Measurements from ENCODE around the gene FYCO1. TPM values are rescaled to one million over a fixed set of nuclear protein-coding genes. Genes with fewer than 3 reads are reported as not detected.

FYCO1 gene
- total RNA-seq, 1 donor from 2014 or later: 7.9 TPM

DNA sequence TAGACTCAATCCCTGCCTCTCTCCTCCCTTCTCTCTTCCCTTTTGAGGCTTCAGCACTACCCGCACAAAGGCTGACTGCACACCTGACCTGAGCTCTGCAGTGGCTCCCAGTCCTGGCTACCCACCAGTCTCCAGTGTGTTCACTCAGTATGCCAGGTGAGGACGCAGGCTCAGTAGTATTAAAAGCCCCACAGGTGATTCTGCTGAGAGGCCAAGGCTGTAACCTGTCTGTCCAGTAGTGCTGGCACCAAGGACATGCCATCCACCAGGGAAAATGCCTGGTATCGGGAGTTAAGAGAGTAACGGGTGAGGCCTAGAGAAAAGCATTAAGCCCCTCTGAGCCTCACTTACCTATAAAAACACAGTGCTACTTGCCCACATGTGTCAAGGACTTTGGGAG lies 20.9 kb downstream of the FYCO1 start:
- TF ChIP-seq, protein P1, sequence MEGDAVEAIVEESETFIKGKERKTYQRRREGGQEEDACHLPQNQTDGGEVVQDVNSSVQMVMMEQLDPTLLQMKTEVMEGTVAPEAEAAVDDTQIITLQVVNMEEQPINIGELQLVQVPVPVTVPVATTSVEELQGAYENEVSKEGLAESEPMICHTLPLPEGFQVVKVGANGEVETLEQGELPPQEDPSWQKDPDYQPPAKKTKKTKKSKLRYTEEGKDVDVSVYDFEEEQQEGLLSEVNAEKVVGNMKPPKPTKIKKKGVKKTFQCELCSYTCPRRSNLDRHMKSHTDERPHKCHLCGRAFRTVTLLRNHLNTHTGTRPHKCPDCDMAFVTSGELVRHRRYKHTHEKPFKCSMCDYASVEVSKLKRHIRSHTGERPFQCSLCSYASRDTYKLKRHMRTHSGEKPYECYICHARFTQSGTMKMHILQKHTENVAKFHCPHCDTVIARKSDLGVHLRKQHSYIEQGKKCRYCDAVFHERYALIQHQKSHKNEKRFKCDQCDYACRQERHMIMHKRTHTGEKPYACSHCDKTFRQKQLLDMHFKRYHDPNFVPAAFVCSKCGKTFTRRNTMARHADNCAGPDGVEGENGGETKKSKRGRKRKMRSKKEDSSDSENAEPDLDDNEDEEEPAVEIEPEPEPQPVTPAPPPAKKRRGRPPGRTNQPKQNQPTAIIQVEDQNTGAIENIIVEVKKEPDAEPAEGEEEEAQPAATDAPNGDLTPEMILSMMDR (IDR thresholded peaks at IDR 0.05; ENCODE audit: insufficient read depth, low read length, severe bottlenecking): no peak
- Histone ChIP-seq H3K27me3 (ENCODE audit: control insufficient read depth, insufficient read depth, low read length) (no peaks in the 10 kb centered on the region), H3K36me3 (ENCODE audit: control insufficient read depth, insufficient read depth, low read length) (peaks cover 8% of the 10 kb centered on the region), H3K4me3 (ENCODE audit: low read depth, low read length) (no peak overlapping the region)
- no peak for DNase-seq (ENCODE audit: low read depth)
- FAIRE-seq: no peak

DNA sequence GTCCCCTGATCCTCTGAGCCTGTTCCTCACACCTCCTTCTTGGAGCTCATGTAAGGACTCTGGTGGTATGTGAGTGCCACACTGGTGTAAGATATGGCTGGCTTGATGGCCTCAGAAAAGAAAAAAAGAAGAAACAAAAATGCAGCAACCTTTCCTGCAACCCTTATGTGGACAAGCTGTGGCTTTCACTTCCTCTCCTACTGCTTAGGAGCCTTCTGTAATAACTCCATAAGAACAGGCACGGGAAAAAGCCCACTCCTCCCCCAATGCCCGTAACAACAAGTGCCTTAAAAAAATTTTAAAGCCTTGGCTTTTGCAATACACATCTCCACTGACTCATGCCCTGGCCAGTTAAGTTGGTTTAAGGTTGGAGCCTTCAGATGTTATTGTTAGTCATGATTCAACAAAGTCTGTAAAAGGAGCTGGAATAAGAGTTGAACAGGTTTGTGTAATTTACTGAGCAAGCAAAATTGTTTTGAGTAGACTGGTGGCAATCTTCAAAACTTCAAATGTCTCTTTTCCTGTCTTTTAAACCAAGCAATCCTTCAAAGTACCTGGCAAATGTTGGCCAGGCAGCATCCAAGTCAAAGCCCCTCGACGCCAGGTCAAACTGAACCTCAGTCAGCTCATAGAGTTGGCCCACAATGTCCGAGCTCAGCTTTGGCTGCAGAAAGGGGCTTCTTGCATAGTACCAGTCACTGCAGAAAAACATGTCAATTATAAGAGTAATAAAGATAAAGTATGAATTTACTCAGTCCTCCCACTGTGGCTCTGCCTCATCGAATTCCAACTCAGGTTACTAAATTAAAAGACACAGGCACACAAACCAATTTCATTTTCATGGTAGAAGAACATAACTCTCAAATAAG lies 22.9 kb downstream of the FYCO1 start:
- TF ChIP-seq, protein P1 (IDR thresholded peaks at IDR 0.05; ENCODE audit: insufficient read depth, low read length, severe bottlenecking): no peak
- peak; percentile 87 for FAIRE-seq
- Histone ChIP-seq H3K36me3 (ENCODE audit: control insufficient read depth, insufficient read depth, low read length) (peaks cover 15% of the 10 kb centered on the region), H3K27me3 (ENCODE audit: control insufficient read depth, insufficient read depth, low read length) (no peaks in the 10 kb centered on the region), H3K4me3 (ENCODE audit: low read depth, low read length) (no peak overlapping the region)
- peak; percentile 94 for DNase-seq (ENCODE audit: low read depth)

DNA sequence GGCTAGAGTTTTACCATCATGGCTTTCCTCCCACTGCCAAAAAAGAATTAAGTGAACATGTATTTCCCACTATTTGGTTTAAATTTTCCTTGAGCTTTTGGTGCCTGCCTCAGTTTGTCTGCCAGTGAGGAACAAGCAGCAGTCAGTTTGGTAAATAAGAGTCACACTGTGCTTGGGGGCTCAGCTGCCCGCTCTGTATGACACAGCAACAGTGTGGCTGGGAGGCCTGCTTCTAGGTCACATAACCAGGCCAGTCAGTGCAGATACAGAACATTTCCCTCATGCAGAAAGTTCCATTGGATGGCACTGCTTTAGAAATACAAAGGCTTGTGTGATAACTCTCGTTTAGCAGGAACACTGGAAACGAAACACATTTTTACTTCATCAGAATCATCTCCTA lies 25.7 kb downstream of the FYCO1 start:
- DNase-seq (ENCODE audit: low read depth) (no peak), FAIRE-seq (no peak)
- H3K36me3 ChIP-seq (ENCODE audit: control insufficient read depth, insufficient read depth, low read length): peaks cover 24% of the 10 kb centered on the region

DNA sequence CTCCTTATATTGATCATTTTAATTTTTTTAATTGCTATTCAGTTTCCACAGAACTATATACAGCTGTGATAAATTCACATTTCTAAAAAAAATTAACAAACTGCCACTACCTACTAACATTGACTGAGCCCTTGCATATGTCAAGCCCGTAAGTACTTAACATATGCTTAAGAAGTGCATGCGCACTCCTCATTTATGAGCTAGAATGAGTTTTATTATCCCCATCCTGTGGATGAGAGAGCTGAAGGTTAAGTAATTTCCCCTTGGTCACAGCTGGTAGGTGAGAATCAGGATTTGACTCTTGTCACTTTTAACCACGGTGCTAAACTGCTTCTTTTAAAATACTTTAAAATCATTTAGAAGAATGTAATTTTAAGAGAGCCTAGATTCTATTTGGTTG lies 26.5 kb downstream of the FYCO1 start:
- no peak for DNase-seq (ENCODE audit: low read depth)
- Histone ChIP-seq H3K36me3 (ENCODE audit: control insufficient read depth, insufficient read depth, low read length) (peaks cover 29% of the 10 kb centered on the region), H3K27me3 (ENCODE audit: control insufficient read depth, insufficient read depth, low read length) (no peaks in the 10 kb centered on the region), H3K4me3 (ENCODE audit: low read depth, low read length) (no peak overlapping the region)
- TF ChIP-seq, protein P1 (IDR thresholded peaks at IDR 0.05; ENCODE audit: insufficient read depth, low read length, severe bottlenecking): no peak
- no peak for FAIRE-seq

More for the DNA sequence above, 25.7 kb downstream of the FYCO1 start:
- Histone ChIP-seq H3K27me3 (ENCODE audit: control insufficient read depth, insufficient read depth, low read length) (no peaks in the 10 kb centered on the region), H3K4me3 (ENCODE audit: low read depth, low read length) (no peak overlapping the region)
- TF ChIP-seq, protein P1 (IDR thresholded peaks at IDR 0.05; ENCODE audit: insufficient read depth, low read length, severe bottlenecking): no peak

DNA sequence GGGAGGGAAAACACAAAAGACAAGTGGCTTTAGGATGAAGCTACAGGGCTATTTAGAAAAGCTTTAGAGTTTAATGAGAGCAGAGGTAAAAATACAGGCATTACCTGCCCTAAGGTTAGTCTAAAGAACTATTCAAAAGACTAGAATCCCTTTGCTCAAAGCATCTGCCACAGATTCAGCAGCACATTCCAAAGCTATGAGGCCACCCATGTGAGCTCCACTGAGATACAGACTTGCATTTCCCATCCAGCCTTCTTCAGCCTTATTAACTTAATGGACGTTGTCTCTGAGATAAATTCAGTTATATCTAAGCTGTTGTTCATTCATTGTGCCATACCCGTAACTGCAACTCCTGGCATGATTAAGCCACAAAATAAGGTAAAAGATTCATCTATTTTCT lies 26.9 kb downstream of the FYCO1 start:
- no peak for FAIRE-seq
- peaks cover 31% of the 10 kb centered on the region for H3K36me3 ChIP-seq (ENCODE audit: control insufficient read depth, insufficient read depth, low read length)
- peak; percentile 38 for DNase-seq (ENCODE audit: low read depth)

More for the DNA sequence above, 26.9 kb downstream of the FYCO1 start:
- Histone ChIP-seq H3K4me3 (ENCODE audit: low read depth, low read length) (no peak overlapping the region), H3K27me3 (ENCODE audit: control insufficient read depth, insufficient read depth, low read length) (no peaks in the 10 kb centered on the region)
- TF ChIP-seq, protein P1 (IDR thresholded peaks at IDR 0.05; ENCODE audit: insufficient read depth, low read length, severe bottlenecking): no peak
